Measurements from ENCODE around the gene ACAD9. TPM values are rescaled to one million over a fixed set of nuclear protein-coding genes. Genes with fewer than 3 reads are reported as not detected.

The ACAD9 gene
- total and polyA plus RNA-seq, 8 donors: 17.1 to 160 (median 23.4) TPM

DNA sequence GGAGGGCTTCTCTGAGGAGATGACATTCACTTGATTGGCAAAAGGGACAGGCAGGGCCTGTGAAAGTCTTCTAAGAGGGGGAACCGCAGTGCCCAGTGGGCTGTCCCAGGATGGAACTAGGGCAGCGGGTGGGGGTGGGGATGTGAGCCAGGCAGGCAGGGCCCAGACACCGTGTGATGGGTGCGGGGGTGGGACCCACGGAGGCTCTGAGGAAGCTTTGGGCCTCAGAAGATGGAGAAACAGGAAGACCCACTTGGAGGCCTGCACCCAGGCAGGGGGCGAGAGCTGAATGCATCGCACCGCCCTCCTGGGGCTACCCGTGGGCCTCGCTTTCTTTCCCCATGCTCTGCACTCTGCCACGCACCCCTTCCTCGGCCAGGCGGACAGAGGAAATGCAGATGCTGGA lies 32.9 kb upstream of the ACAD9 start:
- H3K36me3 ChIP-seq: no peaks in the 10 kb centered on the region
- H3K4me3 ChIP-seq: peak overlapping the region in 1 of 4 donors; percentile 58
- TF ChIP-seq POLR2A (IDR thresholded peaks at IDR 0.05): no peak
- intact Hi-C loops (cut with DNase I; ENCODE audit: low total_unique reads): no loop called here
- H3K27me3 ChIP-seq: no peaks in the 10 kb centered on the region
- peak overlapping the region in 3 of 5 donors; percentile 47 to 80 (median 68) for H3K27ac ChIP-seq
- WGBS, 5 donors: 70 to 80% (median 77%) methylated on average over 13 of the region's 13 CpGs
- peaks cover 3 to 20% (median 16%) of the 10 kb centered on the region in 4 donors for H3K4me1 ChIP-seq
- peak in 1 of 2 donors; percentile 26 for DNase-seq
- no peaks in the 10 kb centered on the region for H3K9me3 ChIP-seq

GRCh38 chr3:128847666-128848370 lies 31.6 kb upstream of the ACAD9 start:
- H3K36me3 ChIP-seq: no peaks in the 10 kb centered on the region
- H3K27ac ChIP-seq: no peak overlapping the region
- H3K4me1 ChIP-seq: peaks cover 3 to 20% (median 16%) of the 10 kb centered on the region in 4 donors
- DNase-seq: no peak
- WGBS, 5 donors: 84 to 93% (median 89%) methylated on average over 13 to 15 of the region's 15 CpGs
- no peak overlapping the region for H3K4me3 ChIP-seq
- no peaks in the 10 kb centered on the region for H3K9me3 ChIP-seq
- TF ChIP-seq, protein P1, sequence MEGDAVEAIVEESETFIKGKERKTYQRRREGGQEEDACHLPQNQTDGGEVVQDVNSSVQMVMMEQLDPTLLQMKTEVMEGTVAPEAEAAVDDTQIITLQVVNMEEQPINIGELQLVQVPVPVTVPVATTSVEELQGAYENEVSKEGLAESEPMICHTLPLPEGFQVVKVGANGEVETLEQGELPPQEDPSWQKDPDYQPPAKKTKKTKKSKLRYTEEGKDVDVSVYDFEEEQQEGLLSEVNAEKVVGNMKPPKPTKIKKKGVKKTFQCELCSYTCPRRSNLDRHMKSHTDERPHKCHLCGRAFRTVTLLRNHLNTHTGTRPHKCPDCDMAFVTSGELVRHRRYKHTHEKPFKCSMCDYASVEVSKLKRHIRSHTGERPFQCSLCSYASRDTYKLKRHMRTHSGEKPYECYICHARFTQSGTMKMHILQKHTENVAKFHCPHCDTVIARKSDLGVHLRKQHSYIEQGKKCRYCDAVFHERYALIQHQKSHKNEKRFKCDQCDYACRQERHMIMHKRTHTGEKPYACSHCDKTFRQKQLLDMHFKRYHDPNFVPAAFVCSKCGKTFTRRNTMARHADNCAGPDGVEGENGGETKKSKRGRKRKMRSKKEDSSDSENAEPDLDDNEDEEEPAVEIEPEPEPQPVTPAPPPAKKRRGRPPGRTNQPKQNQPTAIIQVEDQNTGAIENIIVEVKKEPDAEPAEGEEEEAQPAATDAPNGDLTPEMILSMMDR (IDR thresholded peaks at IDR 0.05): no peak
- no peak for TF ChIP-seq EP300 (IDR thresholded peaks at IDR 0.05)
- H3K27me3 ChIP-seq: no peaks in the 10 kb centered on the region
- intact Hi-C loops (cut with DNase I; ENCODE audit: low total_unique reads): no loop called here

- WGBS, 5 donors: 92 to 97% (median 94%) methylated on average over 13 of the region's 13 CpGs
- H3K4me1 ChIP-seq: peaks cover 3 to 20% (median 16%) of the 10 kb centered on the region in 4 donors
- H3K36me3 ChIP-seq: no peaks in the 10 kb centered on the region
- intact Hi-C loops (cut with DNase I; ENCODE audit: low total_unique reads): no loop called here
- H3K4me3 ChIP-seq: no peak overlapping the region
- H3K9me3 ChIP-seq: peaks cover 0 to 7% (median 5%) of the 10 kb centered on the region in 4 donors
- H3K27me3 ChIP-seq: no peaks in the 10 kb centered on the region
- no peak for TF ChIP-seq POLR2A (IDR thresholded peaks at IDR 0.05)
- TF ChIP-seq EP300 (IDR thresholded peaks at IDR 0.05): no peak
- TF ChIP-seq, protein P1 (IDR thresholded peaks at IDR 0.05): no peak
- no peak for TF ChIP-seq POLR2AphosphoS5 (IDR thresholded peaks at IDR 0.05)
- H3K27ac ChIP-seq: no peak overlapping the region
- DNase-seq: no peak
Measured at GRCh38 chr3:128848936-128849335, 30.5 kb upstream of the ACAD9 start.

DNA sequence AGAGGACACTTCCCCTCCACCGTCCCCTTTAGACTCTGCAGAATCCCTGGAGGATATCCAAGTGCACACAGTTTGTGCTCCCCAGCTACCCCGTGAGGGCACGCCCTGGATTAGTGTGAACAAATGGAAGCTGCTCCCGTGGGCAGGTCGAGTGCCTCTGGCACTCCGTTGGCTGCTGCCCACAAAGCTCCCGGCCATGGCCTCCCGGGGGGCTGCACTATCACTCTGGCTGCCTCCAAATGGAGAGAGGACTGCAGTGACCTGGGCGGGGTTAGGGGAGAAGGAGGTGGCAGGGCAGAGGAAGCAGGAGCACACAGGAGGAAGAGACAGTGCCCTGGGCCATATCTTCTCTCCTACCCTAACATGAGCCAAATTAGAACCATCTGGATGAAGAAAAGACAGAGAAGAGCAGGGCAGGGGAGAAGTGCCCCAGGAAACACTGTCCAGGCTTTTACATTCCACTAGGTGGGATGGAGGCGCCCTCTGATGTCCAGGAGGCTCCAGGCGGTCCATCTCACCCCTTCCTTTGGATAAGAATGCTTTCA lies 29.4 kb upstream of the ACAD9 start:
- Histone ChIP-seq H3K4me1 (peaks cover 3 to 19% (median 15%) of the 10 kb centered on the region in 4 donors), H3K9me3 (peaks cover 0 to 17% (median 10%) of the 10 kb centered on the region in 4 donors), H3K36me3 (no peaks in the 10 kb centered on the region), H3K4me3 (no peak overlapping the region), H3K27me3 (no peaks in the 10 kb centered on the region), H3K27ac (no peak overlapping the region)
- intact Hi-C loops (cut with DNase I; ENCODE audit: low total_unique reads): no loop called here
- TF ChIP-seq POLR2A (IDR thresholded peaks at IDR 0.05) (no peak), POLR2AphosphoS5 (IDR thresholded peaks at IDR 0.05) (no peak), EP300 (IDR thresholded peaks at IDR 0.05) (no peak)
- TF ChIP-seq, protein P1 (IDR thresholded peaks at IDR 0.05): no peak
- WGBS, 5 donors: 44 to 75% (median 52%) methylated on average over 4 to 11 of the region's 11 CpGs
- DNase-seq: no peak

DNA sequence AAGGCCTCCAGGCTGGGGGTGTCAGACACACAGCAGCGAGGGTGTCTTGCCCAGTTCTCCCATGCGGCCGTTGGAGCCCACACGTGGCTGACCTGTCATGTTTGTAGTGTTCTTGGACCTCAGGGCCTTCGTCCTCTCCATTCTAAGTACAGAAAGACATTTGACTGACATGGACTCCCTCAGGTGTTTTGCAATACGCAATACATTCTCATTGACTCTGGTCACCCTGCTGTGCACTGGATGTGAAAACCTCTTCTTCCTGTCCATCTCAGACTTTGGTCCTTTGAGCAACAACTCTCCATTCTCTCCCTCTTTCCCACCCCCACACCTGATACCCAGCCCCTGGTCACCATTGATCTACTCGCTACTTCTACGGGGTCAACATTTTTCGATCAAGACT lies 28.9 kb upstream of the ACAD9 start:
- peaks cover 3 to 13% (median 10%) of the 10 kb centered on the region in 4 donors for H3K4me1 ChIP-seq
- intact Hi-C loops (cut with DNase I; ENCODE audit: low total_unique reads): no loop called here
- 89 to 95% (median 91%) methylated on average over 9 of the region's 9 CpGs for WGBS, 5 donors
- no peaks in the 10 kb centered on the region for H3K36me3 ChIP-seq
- TF ChIP-seq POLR2A (IDR thresholded peaks at IDR 0.05) (no peak), EP300 (IDR thresholded peaks at IDR 0.05) (no peak), POLR2AphosphoS5 (IDR thresholded peaks at IDR 0.05) (no peak)
- TF ChIP-seq, protein P1 (IDR thresholded peaks at IDR 0.05): no peak
- H3K27ac ChIP-seq: no peak overlapping the region
- H3K9me3 ChIP-seq: peaks cover 0 to 22% (median 10%) of the 10 kb centered on the region in 4 donors
- H3K4me3 ChIP-seq: no peak overlapping the region
- H3K27me3 ChIP-seq: no peaks in the 10 kb centered on the region
- no peak for DNase-seq
